Colonic mucosa (tissue), 4 donors: ENCODE measurements around the gene DGCR8. TPM values are rescaled to one million over a fixed set of nuclear protein-coding genes. Genes with fewer than 3 reads are reported as not detected.
"Not testable (repeated sequence)": the region's sequence is repeated elsewhere in the genome, so short reads cannot be mapped to it uniquely, and the experiment has no call there.

Source experiments
- DNase-seq: peaks from one replicate; pipeline ENCODE4 v3.0.0-alpha.2; 2020
- H3K27ac ChIP-seq: fragments of 200-600 bp; one replicate; pipeline ENCODE4 v1.8.0; 2021
- H3K27me3 ChIP-seq: fragments of 200-600 bp; one replicate; pipeline ENCODE4 v1.8.0; 2021
- H3K36me3 ChIP-seq: fragments of 200-600 bp; one replicate; pipeline ENCODE4 v1.8.0; 2021
- H3K4me1 ChIP-seq: fragments of 200-600 bp; one replicate; pipeline ENCODE4 v1.8.0; 2021; ENCODE audit warnings: mild to moderate bottlenecking
- H3K4me3 ChIP-seq: fragments of 200-600 bp; one replicate; pipeline ENCODE4 v1.8.0; 2021
- H3K9ac ChIP-seq, 2 donors: one replicate each; pipeline ENCODE4 v1.7.0; 2013; ENCODE audit warnings: control low read depth in 2 of 2, low read depth in 2 of 2, low read length in 2 of 2
- H3K9me3 ChIP-seq: fragments of 200-600 bp; one replicate; pipeline ENCODE4 v1.8.0; 2021
- CTCF ChIP-seq: fragments of 200-600 bp; IDR thresholded peaks from one replicate; pipeline ENCODE4 v1.8.0; 2022; ENCODE audit warnings: antibody characterized with exemption, mild to moderate bottlenecking
- intact Hi-C: fragments of 100-400 bp; cut with DNase I; formaldehyde crosslinking; loops from one replicate; pipeline ENCODE4 v1.14.1; 2022
- microRNA-seq: library from miRNA; unstranded; fragments of <30 nt; microRNA quantifications from one replicate; pipeline ENCODE4, GENCODE V29; 2019
- total RNA-seq, 2 donors: library from RNA; stranded (reverse); fragmentation: NEBNext Ultra II Directional in 1 of 2; extraction: Animal tissue kit (Norgen Biotek cat#: 25700) in 1 of 2; gene quantifications; one replicate each; pipeline ENCODE4 v1.2.1, GENCODE V29; 2021
- donor health status: healthy.
- donor health status: DM: no; HTN: no; CAD: no.
- donor health status: DM: no; HTN: no; CAD: no.

The DGCR8 gene
- total RNA-seq, 2 donors from 2014 or later, result 21.1 to 52.7 TPM

- no peaks in the 10 kb centered on the region for H3K36me3 ChIP-seq
- intact Hi-C loops, result no loop called here
- no peak for DNase-seq
- TF ChIP-seq CTCF, result no peak
- no peak overlapping the region for H3K27ac ChIP-seq
- H3K4me1 ChIP-seq, result no peaks in the 10 kb centered on the region
- no peak overlapping the region for H3K4me3 ChIP-seq
- no peak overlapping the region for H3K9ac ChIP-seq
- no peaks in the 10 kb centered on the region for H3K27me3 ChIP-seq
- H3K9me3 ChIP-seq, result no peaks in the 10 kb centered on the region
These were observed 78.5 kb downstream of the DGCR8 start for GRCh38 chr22:20158391-20159036.

DNA sequence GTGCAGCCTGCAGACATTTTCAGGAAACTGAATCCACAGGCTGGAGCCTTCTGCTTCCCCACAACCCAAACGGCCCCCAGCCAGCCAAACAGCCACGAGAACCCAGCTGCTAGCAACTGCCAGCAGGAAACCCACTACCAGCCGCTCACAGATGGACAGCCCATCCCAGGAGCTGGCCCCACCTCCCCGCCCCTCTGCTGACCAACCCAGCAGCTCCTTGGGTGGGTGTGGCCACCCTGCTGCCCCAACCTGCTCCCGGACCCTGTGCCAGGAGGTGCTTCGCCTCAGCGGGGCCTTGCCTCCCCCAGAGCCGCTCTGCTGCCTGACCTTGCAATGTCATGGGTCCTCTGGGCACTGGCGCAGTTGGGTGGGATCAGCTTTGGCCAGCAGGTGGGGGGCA lies 79.0 kb downstream of the DGCR8 start:
- TF ChIP-seq CTCF, result no peak
- Histone ChIP-seq H3K36me3 (no peaks in the 10 kb centered on the region), H3K9me3 (no peaks in the 10 kb centered on the region), H3K4me3 (no peak overlapping the region), H3K4me1 (no peaks in the 10 kb centered on the region), H3K9ac (no peak overlapping the region), H3K27ac (no peak overlapping the region), H3K27me3 (no peaks in the 10 kb centered on the region)
- no peak for DNase-seq
- intact Hi-C loops, result no loop called here

- DNase-seq, H3K27me3 ChIP-seq, H3K9me3 ChIP-seq: not testable (repeated sequence)
These were observed 79.5 kb downstream of the DGCR8 start for GRCh38 chr22:20159531-20159930.

DNA sequence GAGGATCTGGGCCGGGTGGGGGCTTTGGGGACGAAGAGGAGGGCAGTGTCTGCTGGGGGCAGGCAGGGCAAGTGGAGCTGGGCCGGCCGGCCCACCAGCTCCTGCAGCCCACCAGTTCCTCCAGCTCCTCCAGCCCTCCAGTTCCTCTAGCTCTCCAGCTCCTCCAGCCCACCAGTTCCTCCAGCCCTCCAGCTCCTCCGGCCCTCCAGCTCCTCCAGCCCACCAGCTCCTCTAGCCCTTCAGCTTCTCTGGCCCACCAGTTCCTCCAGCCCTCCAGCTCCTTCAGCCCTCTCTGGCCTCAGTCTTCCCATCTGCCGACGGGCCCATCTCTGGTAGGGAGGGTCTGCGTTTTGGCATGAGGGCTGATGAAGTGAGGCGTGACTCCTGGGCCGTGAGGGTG lies 80.0 kb downstream of the DGCR8 start:
- no peaks in the 10 kb centered on the region for H3K27me3 ChIP-seq
- TF ChIP-seq CTCF, result no peak

More at GRCh38 chr22:20159531-20159930, 79.5 kb downstream of the DGCR8 start:
- H3K36me3 ChIP-seq, H3K9ac ChIP-seq, H3K27ac ChIP-seq, H3K4me1 ChIP-seq, H3K4me3 ChIP-seq, intact Hi-C loops: not testable (repeated sequence)

More for the DNA sequence above, 80.0 kb downstream of the DGCR8 start:
- Histone ChIP-seq H3K9ac (no peak overlapping the region), H3K27ac (no peak overlapping the region), H3K9me3 (no peaks in the 10 kb centered on the region), H3K36me3 (no peaks in the 10 kb centered on the region), H3K4me3 (no peak overlapping the region), H3K4me1 (no peaks in the 10 kb centered on the region)
- no peak for DNase-seq
- intact Hi-C loops, result no loop called here

Small RNAs within 50 kb of the gene (microRNA-seq; reads per million reads assigned to microRNA genes)
- gene MIR185 (191 reads per million, percentile 60 among the genes with 10 or more reads in this experiment), gene MIR6816 (not detected)

Other genes with a start within 250 kb of the DGCR8 start
- gene GNB1L, start 225.4 kb upstream of the DGCR8 start, total RNA-seq, result 10 to 100 TPM in 1 of 2 donors, 1 to 10 TPM in 1; 4.4 to 10.2 TPM
- 10 to 100 TPM in 1 of 2 donors, 1 to 10 TPM in 1; 9.7 to 14.1 TPM for gene RTL10, start 225.4 kb upstream of the DGCR8 start, total RNA-seq
- 100 to 1,000 TPM in 1 of 2 donors, 10 to 100 TPM in 1; 70.0 to 125 TPM for gene COMT, start 138.5 kb upstream of the DGCR8 start, total RNA-seq
- 10 to 100 TPM; 22.3 to 29.5 TPM for gene TXNRD2, start 138.4 kb upstream of the DGCR8 start, total RNA-seq
- gene ARVCF, start 63.4 kb upstream of the DGCR8 start, total RNA-seq, result 10 to 100 TPM; 11.7 to 18.5 TPM
- 10 to 100 TPM; 22.1 to 34.1 TPM for gene TANGO2, start 59.1 kb upstream of the DGCR8 start, total RNA-seq
- 100 to 1,000 TPM in 1 of 2 donors, 10 to 100 TPM in 1; 71.2 to 266 TPM for gene RANBP1, start 35.9 kb downstream of the DGCR8 start, total RNA-seq
- 10 to 100 TPM; 31.9 to 63.6 TPM for gene TRMT2A, start 37.0 kb downstream of the DGCR8 start, total RNA-seq
- 10 to 100 TPM; 27.9 to 34.1 TPM for gene ZDHHC8, start 51.6 kb downstream of the DGCR8 start, total RNA-seq
- gene CCDC188, start 70.8 kb downstream of the DGCR8 start, total RNA-seq, result under 1 TPM; 0.22 to 0.32 TPM
- gene RTN4R, start 188.1 kb downstream of the DGCR8 start, total RNA-seq, result 1 to 10 TPM; 6.1 to 8.5 TPM
- 10 to 100 TPM; 27.0 to 35.6 TPM for gene DGCR6L, start 239.8 kb downstream of the DGCR8 start, total RNA-seq